Mesodermal cell (in vitro differentiated cells): ENCODE measurements around the gene RXRG.
"Not testable (repeated sequence)": the region's sequence is repeated elsewhere in the genome, so short reads cannot be mapped to it uniquely, and the experiment has no call there.

Experiments used
- H3K27ac ChIP-seq: 2 replicates; pipeline ENCODE4 v1.7.0; 2013; ENCODE audit warnings: mild to moderate bottlenecking, low read depth, low read length, moderate library complexity; ENCODE audit not compliant: severe bottlenecking
- H3K36me3 ChIP-seq: 2 replicates; pipeline ENCODE4 v1.7.1; 2013; ENCODE audit warnings: mild to moderate bottlenecking, low read length, moderate library complexity; ENCODE audit not compliant: control insufficient read depth, insufficient read depth
- H3K4me1 ChIP-seq: one replicate; pipeline ENCODE4 v1.7.1; 2013; ENCODE audit warnings: mild to moderate bottlenecking, low read length; ENCODE audit not compliant: insufficient read depth, control insufficient read depth, poor library complexity, severe bottlenecking
- H3K4me3 ChIP-seq: 2 replicates; pipeline ENCODE4 v1.7.0; 2013; ENCODE audit warnings: low read length, control low read depth, mild to moderate bottlenecking; ENCODE audit not compliant: insufficient read depth, poor library complexity, severe bottlenecking; ENCODE audit errors: extremely low read depth
- H3K9me3 ChIP-seq: 2 replicates; pipeline ENCODE4 v1.7.1; 2013; ENCODE audit warnings: mild to moderate bottlenecking, low read length, moderate library complexity; ENCODE audit not compliant: control insufficient read depth
- WGBS, 2 experiments: methylation state at CpG; one replicate each; pipeline ENCODE4 v1.1.5; 2013; ENCODE audit warnings: missing lambda C conversion rate in 2 of 2; ENCODE audit not compliant: insufficient coverage in 2 of 2; 5-methylcytosine and 5-hydroxymethylcytosine counted together

The RXRG gene

DNA sequence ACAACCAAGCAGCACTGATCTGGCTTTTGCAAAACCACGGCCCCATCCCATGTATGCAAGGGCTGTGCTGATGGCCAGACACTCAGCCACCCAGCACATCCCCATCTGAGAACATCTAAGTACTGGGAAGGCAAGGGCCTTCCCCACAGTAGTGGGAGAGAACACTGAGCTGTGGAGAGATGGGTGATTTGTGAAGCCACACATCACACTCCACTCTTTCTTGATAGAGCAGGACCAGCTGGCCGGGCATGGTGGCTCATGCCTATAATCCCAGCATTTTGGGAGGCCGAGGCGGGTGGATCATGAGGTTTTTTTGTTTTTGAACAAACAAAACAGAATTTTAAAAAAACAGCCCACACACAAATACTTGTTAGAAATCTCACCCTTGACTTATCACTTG lies 28.2 kb upstream of the RXRG start:
- no peaks in the 10 kb centered on the region for H3K4me1 ChIP-seq
- no peaks in the 10 kb centered on the region for H3K36me3 ChIP-seq
- no peaks in the 10 kb centered on the region for H3K9me3 ChIP-seq
- WGBS, 2 experiments, result no CpG with 5 or more reads among the region's 4 CpGs
- no peak overlapping the region for H3K4me3 ChIP-seq
- no peak overlapping the region for H3K27ac ChIP-seq

DNA sequence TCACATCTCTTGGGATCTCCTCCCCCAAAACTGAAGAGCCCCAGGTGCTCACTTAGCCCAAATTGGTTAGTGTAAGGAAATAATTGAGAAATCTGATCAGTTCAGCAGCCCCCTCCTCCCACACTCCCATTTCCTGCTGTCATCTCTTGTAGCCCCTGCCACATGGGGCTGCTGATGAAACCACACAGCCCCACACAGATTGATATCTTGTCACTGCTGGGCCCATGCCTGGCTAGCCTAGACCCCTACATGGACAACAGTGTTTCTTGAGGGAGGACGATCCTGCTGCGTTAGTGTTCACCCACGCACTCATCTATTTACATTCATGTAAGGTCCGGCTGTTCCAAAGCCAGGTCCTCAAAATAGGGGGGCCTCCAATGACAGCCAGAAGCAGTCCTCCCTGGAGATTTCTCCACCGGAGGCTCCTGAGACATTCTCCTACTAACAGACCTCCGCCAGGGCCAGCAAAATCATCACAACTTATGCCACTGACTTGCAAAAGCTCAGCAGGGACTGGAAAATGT lies 23.9 kb upstream of the RXRG start:
- WGBS, 2 experiments, result 85 to 91% methylated on average over 4 to 5 of the region's 6 CpGs
- no peak overlapping the region for H3K4me3 ChIP-seq
- no peaks in the 10 kb centered on the region for H3K36me3 ChIP-seq
- no peaks in the 10 kb centered on the region for H3K9me3 ChIP-seq
- H3K27ac ChIP-seq, result peak overlapping the region; percentile 24
- no peaks in the 10 kb centered on the region for H3K4me1 ChIP-seq

DNA sequence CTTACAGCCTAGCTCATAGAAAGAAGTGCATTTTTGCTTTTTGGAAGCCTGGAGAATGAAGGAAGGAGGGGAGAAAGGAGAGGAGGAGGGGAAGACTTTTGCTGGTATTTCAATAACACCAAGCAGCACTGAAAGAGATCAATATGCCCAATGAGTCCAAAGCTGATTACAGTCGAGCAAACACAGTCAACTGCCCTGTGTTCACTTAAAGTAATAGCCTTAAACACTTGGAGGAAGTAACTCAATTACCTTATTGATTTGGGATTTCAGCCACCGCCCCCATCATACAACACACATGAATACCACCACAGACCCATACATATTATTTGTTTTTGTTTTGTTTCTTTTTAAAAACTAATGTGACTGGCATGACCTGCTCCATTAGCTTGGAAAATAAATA lies 23.3 kb upstream of the RXRG start:
- H3K9me3 ChIP-seq, result no peaks in the 10 kb centered on the region
- H3K4me1 ChIP-seq, result no peaks in the 10 kb centered on the region
- no peak overlapping the region for H3K27ac ChIP-seq
- 80% methylated on average over 1 of the region's 2 CpGs; no CpG with 5 or more reads in 1 of the 2 experiments for WGBS, 2 experiments
- no peak overlapping the region for H3K4me3 ChIP-seq
- H3K36me3 ChIP-seq, result no peaks in the 10 kb centered on the region

DNA sequence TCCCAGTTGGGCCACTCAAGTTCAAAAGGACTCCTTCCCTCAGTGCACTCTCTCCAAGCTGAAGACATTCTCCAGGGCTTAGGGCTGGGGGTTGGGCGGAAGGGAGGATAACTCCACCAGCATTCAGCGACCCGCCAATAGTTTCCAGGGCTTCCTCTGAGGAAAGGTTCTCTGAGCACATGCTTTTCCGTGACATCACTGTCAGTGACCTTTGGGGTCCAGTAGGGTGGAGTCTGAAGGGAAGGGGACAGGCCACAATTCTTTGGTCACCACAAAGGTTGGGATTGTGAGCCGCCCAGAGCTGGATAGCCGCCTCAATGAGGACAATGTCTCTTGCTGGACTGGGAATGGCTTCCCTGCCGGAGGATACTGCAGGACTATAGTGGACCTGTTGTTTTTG lies 22.8 kb upstream of the RXRG start:
- no peaks in the 10 kb centered on the region for H3K36me3 ChIP-seq
- no peaks in the 10 kb centered on the region for H3K4me1 ChIP-seq
- H3K9me3 ChIP-seq, result no peaks in the 10 kb centered on the region
- no peak overlapping the region for H3K4me3 ChIP-seq
- 79 to 88% methylated on average over 5 to 6 of the region's 7 CpGs for WGBS, 2 experiments
- no peak overlapping the region for H3K27ac ChIP-seq

DNA sequence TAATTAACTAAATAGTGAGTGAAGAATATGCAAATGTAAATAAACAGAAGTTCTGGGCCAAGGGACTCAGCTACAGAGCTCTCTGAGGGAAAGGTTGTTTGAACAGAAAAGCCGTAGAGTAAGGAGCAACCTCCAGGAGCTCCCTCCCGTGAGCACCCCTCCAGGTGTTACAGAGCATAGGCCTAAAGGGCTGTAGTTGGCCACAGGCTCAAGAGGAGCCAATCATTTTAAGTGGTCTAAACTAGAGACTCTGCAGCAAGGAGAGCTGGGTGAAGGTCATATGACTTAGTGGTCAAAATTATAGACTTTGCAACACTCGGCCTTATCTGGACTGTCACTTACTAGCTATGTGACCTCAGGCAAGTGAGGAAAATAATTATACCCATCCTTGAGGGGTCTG lies 19.1 kb upstream of the RXRG start:
- H3K4me1 ChIP-seq, result no peaks in the 10 kb centered on the region
- no peaks in the 10 kb centered on the region for H3K36me3 ChIP-seq
- H3K4me3 ChIP-seq, result no peak overlapping the region
- H3K9me3 ChIP-seq, result no peaks in the 10 kb centered on the region
- 100% methylated on average over 1 to 2 of the region's 3 CpGs for WGBS, 2 experiments
- no peak overlapping the region for H3K27ac ChIP-seq

DNA sequence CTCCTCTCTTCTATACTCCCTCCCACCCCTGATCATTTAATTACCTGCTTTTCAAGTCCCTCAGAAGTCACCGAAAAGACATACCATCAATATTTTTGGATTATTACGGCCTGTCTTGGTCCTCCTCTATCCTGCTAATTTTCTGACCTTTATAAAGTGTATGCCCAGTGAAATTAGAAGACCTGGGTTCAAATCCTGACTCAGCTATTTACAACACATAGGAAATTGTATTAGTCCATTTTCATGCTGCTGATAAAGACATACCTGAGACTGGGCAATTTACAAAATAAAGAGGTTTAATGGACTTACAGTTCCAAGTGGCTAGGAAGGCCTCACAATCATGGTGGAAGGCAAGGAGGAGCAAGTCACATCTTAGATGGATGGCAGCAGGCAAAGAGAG lies 14.8 kb upstream of the RXRG start:
- not testable (repeated sequence) for H3K4me3 ChIP-seq, H3K9me3 ChIP-seq, H3K27ac ChIP-seq, H3K4me1 ChIP-seq, H3K36me3 ChIP-seq
- 67 to 100% methylated on average over 1 to 2 of the region's 2 CpGs for WGBS, 2 experiments

DNA sequence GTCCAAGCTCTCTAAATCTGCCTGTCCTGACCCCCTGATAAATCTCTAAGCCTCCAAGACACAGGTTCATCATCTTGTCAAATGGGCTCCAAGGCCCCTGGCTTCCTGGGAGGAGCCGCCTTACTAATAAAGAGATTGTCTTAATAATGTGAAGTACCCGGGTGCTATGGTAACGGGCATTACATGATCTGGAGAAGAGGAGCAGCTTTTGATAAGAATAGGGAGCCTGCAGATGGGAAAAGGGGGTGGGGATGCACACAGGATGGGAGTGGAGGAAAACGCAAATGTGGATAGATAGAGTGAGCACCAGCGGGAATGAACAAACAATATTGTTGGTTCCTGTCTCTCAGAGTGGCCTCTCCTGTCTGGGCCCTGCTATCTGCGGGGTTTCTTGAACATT lies 11.9 kb upstream of the RXRG start:
- WGBS, 2 experiments, result 75 to 78% methylated on average over 5 to 6 of the region's 6 CpGs

DNA sequence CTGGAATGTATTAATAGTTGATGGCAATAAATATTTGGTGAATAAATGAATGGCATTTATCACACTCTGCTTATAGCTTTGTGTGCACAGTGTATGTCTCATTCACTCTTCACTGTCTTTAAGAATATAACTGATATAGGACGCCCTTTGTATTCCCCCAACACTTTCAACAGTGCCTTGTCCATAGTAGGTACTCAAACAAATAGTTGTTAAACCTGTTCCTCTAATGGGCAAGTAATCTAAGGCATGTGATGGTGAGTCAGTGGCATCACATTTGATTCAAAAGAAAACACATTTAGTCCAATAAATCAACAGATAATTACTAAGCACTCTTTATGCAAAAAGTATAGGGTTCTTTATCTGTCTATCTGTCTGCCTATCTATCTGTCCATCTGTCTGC lies 11.2 kb upstream of the RXRG start:
- H3K9me3 ChIP-seq, result no peaks in the 10 kb centered on the region
- H3K27ac ChIP-seq, result no peak overlapping the region
- no CpG with 5 or more reads among the region's 1 CpG for WGBS, 2 experiments
- no peaks in the 10 kb centered on the region for H3K36me3 ChIP-seq
- no peaks in the 10 kb centered on the region for H3K4me1 ChIP-seq
- H3K4me3 ChIP-seq, result no peak overlapping the region

More for the DNA sequence above, 11.9 kb upstream of the RXRG start:
- no peak overlapping the region for H3K27ac ChIP-seq
- H3K36me3 ChIP-seq, result no peaks in the 10 kb centered on the region
- no peaks in the 10 kb centered on the region for H3K9me3 ChIP-seq
- H3K4me3 ChIP-seq, result no peak overlapping the region
- no peaks in the 10 kb centered on the region for H3K4me1 ChIP-seq

DNA sequence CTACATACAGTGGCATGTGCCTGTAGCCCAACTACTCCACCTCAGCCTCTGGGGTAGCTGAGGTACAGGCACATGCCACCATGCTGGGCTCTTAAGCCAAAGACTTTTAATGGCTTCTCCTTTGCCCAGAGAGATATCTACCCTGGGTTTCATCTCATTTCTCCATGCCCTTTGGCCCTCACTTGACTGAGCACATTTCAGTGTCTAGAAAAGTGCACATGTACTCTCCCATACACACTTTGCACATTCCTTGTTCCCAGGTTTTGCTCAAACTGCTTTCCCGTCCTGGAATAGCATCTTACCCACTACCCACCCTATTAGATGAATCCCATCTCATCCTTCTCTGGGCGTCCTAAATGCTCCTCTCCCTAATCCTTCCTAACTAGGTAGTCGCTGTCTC lies 10.2 kb upstream of the RXRG start:
- Histone ChIP-seq H3K4me3 (no peak overlapping the region), H3K4me1 (no peaks in the 10 kb centered on the region), H3K9me3 (no peaks in the 10 kb centered on the region), H3K27ac (no peak overlapping the region), H3K36me3 (no peaks in the 10 kb centered on the region)
- WGBS, 2 experiments, result 79 to 92% methylated on average over 3 of the region's 3 CpGs

DNA sequence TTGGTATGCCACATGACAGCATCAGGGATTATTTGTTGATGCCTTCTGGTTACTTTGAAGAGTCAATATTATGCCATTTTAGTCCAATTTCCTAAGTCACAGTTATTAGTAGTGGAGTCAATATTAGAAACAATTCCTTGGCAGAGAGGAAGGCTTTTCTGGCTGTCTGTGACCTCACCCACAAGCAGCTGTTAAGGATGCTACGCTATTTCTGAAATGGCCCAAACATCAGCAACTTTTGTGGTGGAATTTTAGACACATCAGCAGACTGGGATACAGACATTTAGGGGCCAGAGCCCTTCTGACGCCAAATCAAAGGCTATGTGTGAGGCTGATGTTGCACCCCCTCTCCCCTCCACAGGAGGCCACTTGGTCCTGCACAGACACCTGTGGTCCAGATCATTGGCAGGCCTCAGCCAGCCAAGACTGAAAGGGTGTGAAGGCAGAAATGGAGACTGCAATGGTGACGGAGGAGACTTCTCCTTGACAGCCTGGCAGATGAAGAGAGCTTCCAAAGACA lies 9.2 kb upstream of the RXRG start:
- Histone ChIP-seq H3K4me1 (no peaks in the 10 kb centered on the region), H3K27ac (no peak overlapping the region), H3K9me3 (no peaks in the 10 kb centered on the region), H3K36me3 (no peaks in the 10 kb centered on the region), H3K4me3 (no peak overlapping the region)
- WGBS, 2 experiments, result 87 to 100% methylated on average over 1 to 2 of the region's 3 CpGs

DNA sequence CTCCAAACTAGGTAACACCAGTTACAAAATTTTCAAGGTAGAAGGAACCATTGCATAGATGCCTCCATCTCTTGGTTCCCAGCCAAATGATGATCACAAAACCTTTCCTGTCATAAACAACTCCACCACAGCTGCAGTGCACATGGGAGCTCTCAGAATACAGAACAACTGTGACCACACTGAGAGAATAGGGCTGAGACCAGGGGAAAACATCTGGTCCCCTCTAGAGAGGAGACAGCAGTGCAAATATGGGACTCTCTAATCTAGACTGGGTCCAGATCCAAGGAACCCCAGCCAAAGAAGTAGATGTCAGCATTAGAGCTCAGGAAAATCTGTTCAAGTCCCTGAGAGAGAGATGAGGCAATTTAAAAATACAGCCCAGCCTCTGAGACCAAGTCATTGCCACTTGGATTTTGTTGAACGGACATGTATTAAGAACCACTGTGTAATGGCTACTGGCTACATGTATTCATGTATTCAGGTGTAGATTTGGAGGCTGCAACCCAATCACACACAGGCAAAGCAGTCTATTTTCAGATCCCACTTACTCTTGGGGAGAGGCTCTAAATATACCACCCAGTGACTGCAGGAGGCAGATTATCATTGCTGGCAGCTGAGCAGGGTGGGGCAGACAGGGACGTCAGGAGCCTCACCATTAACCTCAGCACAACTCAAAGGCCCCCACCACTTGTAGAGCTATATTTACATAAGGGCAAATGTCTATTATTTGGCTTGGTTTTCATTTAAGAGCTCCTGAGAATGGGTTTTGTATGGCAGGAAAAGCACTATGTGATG lies 7.6 kb upstream of the RXRG start:
- Histone ChIP-seq H3K36me3 (no peaks in the 10 kb centered on the region), H3K4me1 (no peaks in the 10 kb centered on the region), H3K4me3 (no peak overlapping the region), H3K27ac (no peak overlapping the region), H3K9me3 (no peaks in the 10 kb centered on the region)
- WGBS, 2 experiments, result no CpG with 5 or more reads among the region's 2 CpGs
